HG03460 (cell line): ENCODE measurements around the gene ZFAND3.

Source experiments
- ATAC-seq: cut with Tn5 transposase; IDR thresholded peaks from one replicate; pipeline ENCODE4 v1.9.1; 2021; ENCODE audit not compliant: unreplicated experiment

Gene ZFAND3

DNA sequence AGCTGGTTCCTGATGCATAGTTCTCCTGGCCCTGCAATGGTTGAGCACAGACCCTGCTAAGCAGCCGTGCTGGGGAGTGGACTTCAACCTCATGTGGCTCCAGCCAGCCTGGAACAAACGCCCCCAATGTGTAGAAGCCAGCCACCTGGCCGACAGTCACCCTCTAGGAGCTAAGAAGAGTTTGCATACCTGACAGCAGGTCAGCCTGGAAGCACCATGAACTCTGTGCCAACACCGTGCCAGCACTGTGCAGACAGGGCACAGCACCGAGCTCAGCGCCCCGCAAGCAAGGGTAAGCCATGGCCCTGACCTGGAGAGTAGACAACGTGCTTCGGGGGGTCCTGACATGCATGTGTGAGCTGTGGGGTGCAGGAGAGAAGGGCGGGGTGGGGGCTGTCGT, 356.3 kb downstream of the ZFAND3 start:
- ATAC-seq = no peak

DNA sequence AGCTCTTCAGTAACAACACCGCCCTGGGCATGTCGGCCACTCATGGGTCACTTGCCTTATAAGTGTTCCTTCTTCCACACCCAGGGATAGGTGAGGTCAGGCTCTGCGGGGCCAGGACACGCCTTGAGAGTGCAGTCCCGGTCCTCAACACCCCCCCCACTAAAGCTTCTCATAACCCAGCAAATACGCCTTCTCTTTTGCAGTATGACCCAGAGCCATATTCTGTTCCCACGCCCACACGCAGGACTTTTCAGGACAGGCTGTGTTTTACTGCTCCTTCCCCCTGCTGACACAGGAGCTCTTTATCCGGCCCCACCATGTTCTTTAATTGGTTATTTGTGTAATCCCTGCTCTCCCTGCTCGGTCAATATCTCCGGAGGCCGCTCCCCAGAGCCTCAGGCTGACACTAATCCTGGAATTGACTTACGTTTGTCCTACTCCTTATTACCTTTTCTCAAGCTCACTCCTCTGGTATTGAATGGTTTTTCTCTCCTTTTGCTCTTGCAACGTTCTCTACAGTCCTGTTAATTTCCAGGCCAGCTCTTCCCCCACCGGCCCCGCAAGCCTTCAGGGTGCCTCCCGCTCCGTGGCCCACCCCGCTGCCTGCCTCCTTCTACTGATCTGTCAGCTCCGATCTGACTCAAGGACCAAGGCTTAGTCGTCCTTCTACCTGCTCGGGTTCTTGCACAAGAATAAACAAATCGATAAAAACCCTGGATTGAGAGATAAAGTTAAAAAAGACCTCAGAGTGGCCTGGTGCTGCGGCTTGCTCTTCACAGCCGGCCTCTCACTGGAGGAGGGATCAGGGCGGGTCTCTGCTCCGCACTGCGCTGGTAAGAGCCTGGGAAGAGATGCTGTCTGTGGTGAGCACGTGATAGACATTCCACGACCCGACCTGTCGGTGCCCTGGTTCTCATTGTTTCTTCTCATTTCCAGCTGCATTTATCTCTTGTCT, 357.5 kb downstream of the ZFAND3 start:
- ATAC-seq = no peak

- ATAC-seq = no peak
These were observed 358.5 kb downstream of the ZFAND3 start for GRCh38 chr6:38177882-38178583.

DNA sequence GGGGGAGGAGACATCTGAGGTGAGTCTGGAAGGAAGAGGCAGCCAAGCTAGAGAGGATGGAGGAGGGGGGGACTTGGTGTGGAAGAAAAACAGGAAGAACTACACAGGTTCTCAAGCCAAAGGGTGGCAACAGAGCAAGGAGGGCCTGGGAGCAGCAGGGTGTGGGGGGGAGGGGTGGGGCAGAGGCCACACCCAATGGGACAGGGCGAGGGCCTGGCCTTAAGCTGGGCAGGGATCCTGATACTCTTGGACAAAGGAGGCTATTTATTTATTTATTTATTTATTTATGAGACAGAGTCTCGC, 359.0 kb downstream of the ZFAND3 start:
- no peak for ATAC-seq

- ATAC-seq = no peak
These were observed 359.8 kb downstream of the ZFAND3 start for GRCh38 chr6:38179300-38179699.

- no peak for ATAC-seq
These were observed 360.4 kb downstream of the ZFAND3 start for GRCh38 chr6:38179794-38180430.

DNA sequence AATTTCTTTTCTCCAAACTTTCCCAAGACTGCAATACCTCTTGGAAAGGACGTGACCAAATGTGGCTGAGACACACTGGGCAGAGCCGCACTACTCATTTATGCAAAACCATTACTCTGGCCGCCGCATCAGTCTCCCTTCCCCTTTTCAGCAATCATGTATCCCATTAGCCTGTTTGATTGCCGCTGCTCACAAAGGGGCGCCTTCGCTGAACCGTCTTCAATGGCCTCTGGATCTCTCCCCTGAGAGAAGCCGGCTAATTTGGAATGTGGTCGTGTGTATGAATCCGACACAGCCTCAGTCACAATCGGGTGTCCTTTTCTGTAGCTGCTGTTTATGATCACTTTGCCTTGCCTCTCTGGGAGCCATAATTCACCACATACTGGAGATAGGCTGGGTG, 361.1 kb downstream of the ZFAND3 start:
- ATAC-seq = no peak

DNA sequence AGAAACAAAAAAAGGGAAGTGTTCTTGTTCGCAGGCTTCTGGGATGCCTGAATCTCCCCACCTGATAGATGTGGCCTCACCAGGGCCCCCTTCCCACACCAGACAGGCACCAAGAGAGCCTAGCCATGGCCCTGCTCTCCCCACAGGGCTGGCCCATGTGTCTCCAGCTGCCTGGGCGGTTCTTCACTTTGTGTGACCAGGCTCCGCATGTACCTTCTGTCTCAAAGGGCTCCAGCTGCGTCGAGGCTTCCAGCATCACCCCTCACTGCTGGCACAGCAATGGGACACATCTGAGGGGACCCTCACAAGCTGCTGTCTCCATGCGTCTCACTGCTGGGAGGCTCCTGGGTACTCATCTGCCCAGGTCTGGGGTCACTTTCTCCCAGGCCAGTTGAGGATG, 362.9 kb downstream of the ZFAND3 start:
- no peak for ATAC-seq

GRCh38 chr6:38183856-38184584, 364.5 kb downstream of the ZFAND3 start:
- ATAC-seq = no peak

- ATAC-seq = no peak
These were observed 365.1 kb downstream of the ZFAND3 start for GRCh38 chr6:38184585-38185080.

DNA sequence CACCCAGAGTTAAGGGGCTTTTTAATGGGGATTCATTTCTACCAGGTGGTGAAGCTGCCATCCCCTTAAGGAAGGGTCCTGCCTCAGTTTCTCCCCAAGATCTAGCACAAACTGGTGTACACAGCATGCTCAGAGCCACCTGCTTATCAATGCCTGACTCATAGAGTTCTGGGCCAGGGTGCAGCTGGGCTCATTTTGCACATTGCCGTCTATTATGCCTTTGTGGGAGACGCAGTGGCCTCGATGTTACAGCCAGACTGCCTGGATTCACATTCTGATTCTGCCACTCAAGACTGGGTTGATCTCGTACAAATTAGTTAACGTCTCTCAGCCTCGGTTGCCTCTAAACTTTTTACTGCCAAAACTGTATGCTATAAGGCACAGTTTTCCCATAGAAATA, 365.7 kb downstream of the ZFAND3 start:
- no peak for ATAC-seq

- no peak for ATAC-seq
These were observed 366.2 kb downstream of the ZFAND3 start for GRCh38 chr6:38185752-38186151.

DNA sequence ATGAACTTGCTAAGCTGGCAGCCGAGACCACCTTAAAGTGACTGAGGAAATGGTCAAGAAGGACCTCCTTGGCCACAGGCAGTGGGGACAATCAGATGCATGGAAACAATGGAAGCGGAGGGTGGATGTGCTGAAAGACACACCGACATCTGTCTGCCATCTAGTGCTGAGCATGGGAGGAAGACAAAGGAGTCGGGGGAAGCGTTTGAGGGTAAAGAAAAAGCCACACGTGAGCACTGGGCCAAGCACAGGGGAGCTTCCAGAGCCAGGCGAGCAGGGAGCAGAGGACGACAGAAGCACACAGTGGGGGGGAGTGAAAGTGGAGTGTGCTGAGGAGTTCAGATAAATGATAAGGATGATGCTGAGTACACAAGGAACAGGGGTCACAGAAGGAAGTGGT, 367.8 kb downstream of the ZFAND3 start:
- ATAC-seq = no peak

DNA sequence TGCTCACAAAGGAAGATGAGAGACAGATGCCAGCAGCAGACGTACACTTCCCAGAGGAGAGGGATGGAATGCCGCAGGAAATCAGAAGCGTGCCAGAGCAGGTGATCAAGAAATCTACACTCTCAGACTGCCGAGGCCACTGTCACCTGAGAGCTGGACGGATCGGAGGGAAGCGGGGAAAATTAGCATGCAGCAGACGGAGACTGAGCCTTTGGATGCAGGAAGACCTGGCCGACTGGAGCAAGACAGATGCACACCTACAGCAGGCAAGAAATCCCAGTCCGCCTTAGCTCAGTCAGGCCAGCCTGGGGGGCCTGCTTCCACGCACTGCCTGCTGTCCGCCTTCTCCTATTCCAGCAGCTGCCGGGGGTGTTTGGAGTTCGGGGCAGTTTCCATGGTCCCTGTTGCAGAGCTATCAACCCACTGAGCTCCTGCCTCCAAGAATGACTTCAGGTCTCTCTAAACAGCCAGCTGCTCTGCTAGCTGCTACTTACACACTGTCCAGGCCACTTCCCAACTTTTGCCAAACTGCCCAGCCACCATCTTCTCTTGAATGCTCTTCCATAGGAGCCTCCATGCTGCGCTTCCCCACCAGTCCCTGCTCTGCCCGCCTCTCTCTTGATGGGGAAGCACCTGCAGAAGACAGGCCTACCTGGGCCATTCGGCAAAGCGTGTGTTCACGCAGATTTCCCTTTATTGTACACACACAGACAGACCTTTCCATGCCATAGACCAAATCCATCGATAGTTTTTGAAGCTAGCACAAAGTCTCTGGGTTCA, 368.5 kb downstream of the ZFAND3 start:
- ATAC-seq = no peak

DNA sequence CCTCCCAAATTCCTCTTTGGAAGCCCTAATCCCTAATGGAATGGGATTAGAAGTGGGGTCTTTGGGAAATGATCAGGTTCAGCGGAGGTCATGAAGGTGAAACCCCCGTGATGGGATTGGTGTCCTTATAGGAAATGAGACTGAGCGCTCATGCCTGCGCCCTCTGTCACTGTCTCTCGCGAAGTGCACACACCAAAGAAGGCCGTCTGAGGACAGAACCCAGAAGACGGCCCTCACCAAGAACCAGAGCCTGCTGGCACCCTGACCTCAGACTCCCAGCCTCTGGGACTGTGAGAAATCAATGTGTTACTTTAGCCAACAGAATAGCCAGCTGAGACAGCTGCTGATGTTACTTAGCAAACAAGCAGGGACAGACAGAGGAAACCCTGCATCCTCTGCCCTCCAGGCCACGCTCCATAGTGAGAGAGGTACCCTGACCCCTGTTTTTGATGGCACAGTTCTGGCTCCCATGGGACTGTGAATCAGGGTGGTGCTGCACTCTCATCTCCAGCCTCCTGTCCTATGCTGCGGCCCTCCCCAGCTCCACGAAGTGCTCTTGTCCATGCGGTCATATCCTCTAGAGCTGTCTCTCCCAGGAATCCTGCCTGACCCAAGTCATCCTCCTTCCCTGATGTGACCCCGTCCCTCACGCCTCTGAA, 369.3 kb downstream of the ZFAND3 start:
- no peak for ATAC-seq

- ATAC-seq = no peak
These were observed 371.9 kb downstream of the ZFAND3 start for GRCh38 chr6:38191418-38191817.

- ATAC-seq = no peak
These were observed 372.5 kb downstream of the ZFAND3 start for GRCh38 chr6:38192011-38192410.

DNA sequence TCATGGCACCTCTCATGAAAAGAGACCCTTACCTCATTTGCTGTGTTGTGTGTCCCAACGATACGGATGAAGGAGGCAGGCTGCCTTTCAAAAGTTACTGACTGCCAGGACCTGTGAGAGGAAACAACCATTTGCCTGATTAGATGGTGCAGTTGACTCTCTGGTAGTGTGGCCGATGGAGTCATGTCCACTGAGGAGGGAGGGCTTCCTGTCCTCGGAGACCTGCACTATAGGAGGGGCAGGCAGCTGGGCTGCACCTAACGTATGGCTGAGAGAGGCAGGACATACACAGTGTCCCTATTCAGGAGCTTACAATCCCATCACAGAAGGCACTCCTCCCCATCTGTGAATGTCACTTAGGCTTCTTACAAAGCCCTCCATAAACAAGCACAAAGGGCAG, 373.0 kb downstream of the ZFAND3 start:
- no peak for ATAC-seq

- ATAC-seq = no peak
These were observed 373.5 kb downstream of the ZFAND3 start for GRCh38 chr6:38193051-38193450.
